B cell (primary cell): Measurements from ENCODE around the gene SPATA24.

Experiments
- CTCF ChIP-seq: fragments of 200-600 bp; IDR thresholded peaks from one replicate; pipeline ENCODE4 v1.8.0; 2022; ENCODE audit warnings: antibody characterized with exemption, mild to moderate bottlenecking
- EZH2 ChIP-seq: IDR thresholded peaks from 2 replicates; pipeline ENCODE4 v1.6.1; 2012; ENCODE audit warnings: borderline replicate concordance, low read depth, mild to moderate bottlenecking, moderate library complexity, low read length; ENCODE audit not compliant: insufficient read depth, poor library complexity, severe bottlenecking

- TF ChIP-seq CTCF (no peak), EZH2 (no peak)
These were observed 6.0 kb downstream of the SPATA24 start for GRCh38 chr5:139397921-139398320.
